GM23338 (cell line): ENCODE results near the gene KCNIP2.

Experiments
- CREB1 ChIP-seq: fragments of 250-450 bp; sonication (Bioruptor Pico); IDR thresholded peaks from 2 replicates; pipeline ENCODE4 v1.5.0; 2020; ENCODE audit warnings: low read depth, mild to moderate bottlenecking, moderate library complexity
- CTCF ChIP-seq, 2 experiments: fragments of 200-600 bp in 1 of 2; sonication (generic) in 1 of 2; conservative IDR thresholded peaks; 2 replicates each; pipeline versions ENCODE4 v1.5.1 to v1.6.1; 2016 to 2017; ENCODE audit warnings: antibody characterized with exemption in 2 of 2, low read depth in 2 of 2, mild to moderate bottlenecking in 2 of 2, moderate library complexity in 1 of 2
- EZH2 ChIP-seq: fragments of 200-600 bp; sonication (generic); IDR thresholded peaks from one replicate; pipeline ENCODE4 v1.8.0; 2017; ENCODE audit warnings: antibody characterized with exemption, mild to moderate bottlenecking, low read depth; ENCODE audit not compliant: unreplicated experiment
- EZH2phosphoT487 ChIP-seq: fragments of 200-600 bp; sonication (generic); IDR thresholded peaks from one replicate; pipeline ENCODE4 v1.8.1; 2018; ENCODE audit warnings: antibody characterized with exemption; ENCODE audit not compliant: unreplicated experiment
- POLR2AphosphoS5 ChIP-seq: IDR thresholded peaks from 2 replicates; pipeline ENCODE4 v1.6.1; 2016; ENCODE audit warnings: antibody characterized with exemption, low read depth
- TF ChIP-seq, protein P1 (sequence below): IDR thresholded peaks from 2 replicates; pipeline ENCODE4 v1.6.1; 2016; ENCODE audit warnings: antibody characterized with exemption

- no peak for TF ChIP-seq EZH2
- TF ChIP-seq CTCF (conservative IDR thresholded peaks at IDR 0.05; ENCODE audit: low read depth in 2 of 2), result no peak
- no peak for TF ChIP-seq EZH2phosphoT487
- TF ChIP-seq, protein P1, sequence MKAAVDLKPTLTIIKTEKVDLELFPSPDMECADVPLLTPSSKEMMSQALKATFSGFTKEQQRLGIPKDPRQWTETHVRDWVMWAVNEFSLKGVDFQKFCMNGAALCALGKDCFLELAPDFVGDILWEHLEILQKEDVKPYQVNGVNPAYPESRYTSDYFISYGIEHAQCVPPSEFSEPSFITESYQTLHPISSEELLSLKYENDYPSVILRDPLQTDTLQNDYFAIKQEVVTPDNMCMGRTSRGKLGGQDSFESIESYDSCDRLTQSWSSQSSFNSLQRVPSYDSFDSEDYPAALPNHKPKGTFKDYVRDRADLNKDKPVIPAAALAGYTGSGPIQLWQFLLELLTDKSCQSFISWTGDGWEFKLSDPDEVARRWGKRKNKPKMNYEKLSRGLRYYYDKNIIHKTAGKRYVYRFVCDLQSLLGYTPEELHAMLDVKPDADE, result no peak
- no peak for TF ChIP-seq CREB1 (CRISPR knock-in tag)
- TF ChIP-seq POLR2AphosphoS5, result no peak
These were observed 13.9 kb downstream of the KCNIP2 start for GRCh38 chr10:101829561-101830315.
